Loucy (cell line): ENCODE measurements around the gene MEGF8.

Experiments used
- CTCF ChIP-seq: fragments of 200-600 bp; sonication (generic); conservative IDR thresholded peaks from 2 replicates; pipeline ENCODE4 v1.5.1; 2014; ENCODE audit warnings: mild to moderate bottlenecking, antibody characterized with exemption, low read length
- EZH2phosphoT487 ChIP-seq: fragments of 200-600 bp; IDR thresholded peaks from 2 replicates; pipeline ENCODE4 v1.6.1; 2018; ENCODE audit warnings: antibody characterized with exemption, mild to moderate bottlenecking, moderate library complexity, borderline replicate concordance

- TF ChIP-seq CTCF (no peak), EZH2phosphoT487 (no peak)
Observed at GRCh38 chr19:42345191-42345812, 19.9 kb downstream of the MEGF8 start.
